ENCODE measurements around the gene EYS. TPM values are rescaled to one million over a fixed set of nuclear protein-coding genes. Genes with fewer than 3 reads are reported as not detected.

EYS gene
- total RNA-seq, 3 donors from 2014 or later: 1.3 to 2.9 TPM; not detected in 1

DNA sequence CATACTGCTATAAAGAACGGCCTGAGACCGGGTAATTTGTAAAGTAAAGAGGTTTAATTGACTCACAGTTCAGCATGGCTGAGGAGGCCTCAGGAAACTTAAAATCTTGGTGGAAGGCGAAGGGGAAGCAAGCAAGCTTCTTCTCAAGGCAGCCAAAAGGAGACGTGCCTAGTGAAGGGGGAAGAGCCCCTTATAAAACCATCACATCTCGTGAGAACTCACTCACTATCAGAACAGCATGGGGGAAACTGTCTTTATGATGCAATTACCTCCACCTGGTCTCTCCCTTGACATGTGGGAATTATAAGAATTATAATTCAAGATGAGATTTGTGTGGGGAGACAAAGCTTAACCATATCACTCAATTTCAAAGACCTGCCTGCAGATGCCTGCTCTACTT lies 447.0 kb downstream of the EYS start:
- TF ChIP-seq CTCF (IDR thresholded peaks at IDR 0.05) (no peak), POLR2AphosphoS5 (IDR thresholded peaks at IDR 0.05) (no peak), POLR2A (IDR thresholded peaks at IDR 0.05) (no peak)
- intact Hi-C loops (cut with DNase I; ENCODE audit: low total_unique reads): no loop called here
- Histone ChIP-seq H3K4me1 (no peaks in the 10 kb centered on the region), H3K36me3 (no peaks in the 10 kb centered on the region), H3K27me3 (no peaks in the 10 kb centered on the region), H3K9me3 (no peaks in the 10 kb centered on the region), H3K4me3 (no peak overlapping the region), H3K27ac (no peak overlapping the region)
- no peak for DNase-seq (ENCODE audit: low spot score in 2 of 2)

DNA sequence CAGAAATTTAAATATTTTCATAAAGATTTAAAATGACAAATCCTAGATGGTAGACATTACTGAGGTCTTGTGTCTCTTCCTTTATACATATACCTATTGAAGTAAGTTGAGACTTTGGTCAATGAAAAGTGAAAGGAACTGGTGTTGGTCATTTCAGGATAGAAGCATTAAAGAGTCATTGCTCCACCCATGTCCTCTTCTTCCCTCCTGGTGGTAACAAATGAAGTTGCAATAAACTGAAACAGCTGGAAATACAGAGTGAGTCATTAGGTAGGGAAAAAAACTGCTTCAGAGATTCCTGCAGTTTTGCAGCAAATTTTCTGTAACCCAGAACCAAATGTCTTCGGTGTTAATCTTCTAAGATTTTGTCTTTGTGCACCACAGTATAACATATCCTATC lies 448.0 kb downstream of the EYS start:
- no peaks in the 10 kb centered on the region for H3K27me3 ChIP-seq
- DNase-seq (ENCODE audit: low spot score in 2 of 2): no peak
- no peak overlapping the region for H3K4me3 ChIP-seq
- no peaks in the 10 kb centered on the region for H3K4me1 ChIP-seq
- H3K9me3 ChIP-seq: no peaks in the 10 kb centered on the region
- H3K36me3 ChIP-seq: no peaks in the 10 kb centered on the region
- no peak overlapping the region for H3K27ac ChIP-seq
- TF ChIP-seq POLR2A (IDR thresholded peaks at IDR 0.05): no peak
- no peak for TF ChIP-seq CTCF (IDR thresholded peaks at IDR 0.05)
- no peak for TF ChIP-seq POLR2AphosphoS5 (IDR thresholded peaks at IDR 0.05)
- intact Hi-C loops (cut with DNase I; ENCODE audit: low total_unique reads): no loop called here

DNA sequence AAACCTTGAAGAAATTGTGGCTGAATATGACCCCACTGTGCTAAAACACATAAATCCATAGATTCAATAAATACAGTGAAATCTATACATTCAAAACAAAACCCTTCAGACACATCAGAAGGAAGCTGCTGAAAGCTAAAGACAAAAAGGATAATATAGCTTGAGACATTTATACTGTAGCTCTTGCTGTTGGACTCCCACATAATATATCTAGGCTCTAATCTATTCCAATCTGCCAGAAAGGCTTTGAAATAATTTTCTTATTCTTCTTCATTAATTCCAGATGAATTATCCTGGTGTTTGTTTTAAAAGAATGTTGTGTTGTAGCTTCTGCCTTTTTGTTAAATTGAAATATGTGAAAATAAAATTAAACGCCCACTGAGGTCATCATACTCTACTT lies 454.0 kb downstream of the EYS start:
- intact Hi-C loops (cut with DNase I; ENCODE audit: low total_unique reads): no loop called here
- Histone ChIP-seq H3K27me3 (no peaks in the 10 kb centered on the region), H3K9me3 (no peaks in the 10 kb centered on the region), H3K4me3 (no peak overlapping the region), H3K4me1 (no peaks in the 10 kb centered on the region), H3K36me3 (no peaks in the 10 kb centered on the region), H3K27ac (no peak overlapping the region)
- DNase-seq (ENCODE audit: low spot score in 2 of 2): no peak
- TF ChIP-seq POLR2A (IDR thresholded peaks at IDR 0.05) (no peak), POLR2AphosphoS5 (IDR thresholded peaks at IDR 0.05) (no peak), CTCF (IDR thresholded peaks at IDR 0.05) (no peak)

- intact Hi-C loops (cut with DNase I; ENCODE audit: low total_unique reads): no loop called here
- TF ChIP-seq POLR2A (IDR thresholded peaks at IDR 0.05) (no peak), CTCF (IDR thresholded peaks at IDR 0.05) (no peak), POLR2AphosphoS5 (IDR thresholded peaks at IDR 0.05) (no peak)
Measured at GRCh38 chr6:65248101-65248610, 458.9 kb downstream of the EYS start.

DNA sequence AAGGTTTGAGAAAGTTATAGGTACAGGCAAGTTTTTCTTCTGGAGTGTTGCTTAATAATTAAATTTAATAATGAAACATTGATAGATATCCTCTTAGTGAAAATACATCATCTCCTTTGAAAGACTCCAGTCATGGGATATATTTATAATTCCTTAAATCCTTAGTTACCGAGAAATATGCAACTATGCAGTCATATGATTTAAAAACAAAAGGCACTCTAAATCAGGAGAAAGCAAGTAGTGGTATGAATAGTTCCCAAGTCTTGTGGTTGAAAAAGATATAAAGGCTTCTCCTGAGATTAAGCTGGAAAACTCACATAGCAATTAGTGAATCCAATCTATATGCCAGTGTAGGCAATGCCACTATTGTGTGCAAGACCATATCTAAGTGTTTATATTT lies 475.4 kb downstream of the EYS start:
- Histone ChIP-seq H3K27ac (no peak overlapping the region), H3K4me3 (no peak overlapping the region), H3K27me3 (no peaks in the 10 kb centered on the region), H3K9me3 (no peaks in the 10 kb centered on the region), H3K4me1 (no peaks in the 10 kb centered on the region), H3K36me3 (no peaks in the 10 kb centered on the region)
- TF ChIP-seq CTCF (IDR thresholded peaks at IDR 0.05) (no peak), POLR2A (IDR thresholded peaks at IDR 0.05) (no peak), POLR2AphosphoS5 (IDR thresholded peaks at IDR 0.05) (no peak)
- no peak for DNase-seq (ENCODE audit: low spot score in 2 of 2)
- intact Hi-C loops (cut with DNase I; ENCODE audit: low total_unique reads): no loop called here

More at GRCh38 chr6:65248101-65248610, 458.9 kb downstream of the EYS start:
- Histone ChIP-seq H3K4me1 (no peaks in the 10 kb centered on the region), H3K9me3 (no peaks in the 10 kb centered on the region), H3K36me3 (no peaks in the 10 kb centered on the region), H3K4me3 (no peak overlapping the region), H3K27me3 (no peaks in the 10 kb centered on the region), H3K27ac (no peak overlapping the region)
- no peak for DNase-seq (ENCODE audit: low spot score in 2 of 2)

Data from breast epithelium (tissue), 4 donors.